ENCODE results near the gene P3R3URF.
A peak's percentile ranks its signal among the peaks of the same experiment; 100 is the strongest.

P3R3URF gene

DNA sequence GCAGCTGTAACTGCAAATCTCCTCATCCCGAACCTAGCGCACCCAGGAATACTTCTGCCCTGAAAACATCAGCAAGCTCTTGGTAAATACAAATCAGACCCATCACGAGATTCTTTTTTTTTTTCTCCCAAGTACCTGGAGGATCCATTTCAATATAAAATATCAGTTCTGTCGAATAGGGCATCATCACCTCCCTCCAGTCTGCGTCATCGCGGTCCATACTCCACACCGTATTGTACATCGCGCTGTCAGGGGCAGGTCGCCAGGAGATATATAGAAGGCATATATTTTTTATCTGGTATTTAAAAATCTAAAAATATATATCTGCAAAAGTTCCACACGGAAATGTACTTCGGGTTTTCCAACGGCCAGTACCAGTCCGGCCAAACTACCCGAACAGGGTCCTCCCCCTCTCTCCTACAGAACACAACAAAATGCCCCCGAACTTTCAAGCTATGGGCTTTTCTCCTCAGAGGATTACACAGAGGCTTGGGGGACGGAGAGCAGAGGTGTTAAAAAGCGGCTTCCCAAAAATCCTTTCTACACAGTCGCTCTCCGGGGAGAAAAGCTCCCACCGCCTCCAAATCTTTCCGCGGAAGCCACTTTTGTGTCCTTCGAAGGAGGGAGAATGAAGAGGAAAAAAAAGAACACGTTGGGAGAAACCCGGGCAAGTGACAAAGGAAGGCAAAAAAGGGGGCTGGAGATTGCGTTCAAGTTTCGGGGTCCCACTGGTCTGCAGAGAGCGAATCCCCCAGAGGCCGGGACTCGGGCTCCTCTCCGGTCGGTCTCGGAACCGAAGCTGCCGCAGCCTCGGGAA is 44.4 kb downstream of the P3R3URF start:
- peak; percentile 54 for DNase-seq

DNA sequence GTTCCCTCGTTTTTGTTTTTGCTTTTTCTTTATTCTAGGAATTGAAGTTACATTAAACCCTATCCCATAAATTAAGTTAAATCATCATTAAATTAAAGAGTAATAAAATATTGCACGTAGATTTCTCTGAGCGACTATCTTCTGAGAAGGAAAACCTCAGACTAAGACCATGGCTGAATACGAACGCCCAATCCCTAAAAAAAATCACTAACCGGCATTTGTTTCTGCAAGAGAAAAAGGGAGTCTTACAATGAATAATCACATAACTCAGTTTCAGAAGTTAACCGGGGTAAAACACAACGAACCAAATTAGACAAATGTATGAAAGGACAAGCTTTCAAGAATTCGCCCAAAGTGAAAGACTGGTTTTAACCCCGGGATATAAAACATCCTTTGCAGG is 45.2 kb downstream of the P3R3URF start:
- no peak for DNase-seq

DNA sequence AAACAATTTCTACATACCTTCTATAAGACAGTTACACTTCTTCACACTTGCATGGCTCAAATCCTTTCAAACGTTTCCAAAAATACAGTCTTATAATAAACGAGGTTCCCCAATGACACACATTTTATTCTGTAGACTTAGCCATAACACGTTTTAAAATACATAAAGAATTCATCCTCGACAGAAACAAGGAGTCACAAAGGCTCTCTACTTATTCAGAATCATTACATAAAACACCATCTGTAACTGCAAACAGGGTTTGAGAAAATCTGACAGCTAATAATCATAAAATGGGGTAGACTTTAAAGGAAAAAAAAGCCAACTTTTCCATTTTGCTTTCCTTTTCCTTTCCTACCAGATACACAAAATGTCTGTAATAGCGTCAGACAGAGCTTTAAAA is 45.7 kb downstream of the P3R3URF start:
- no peak for DNase-seq

DNA sequence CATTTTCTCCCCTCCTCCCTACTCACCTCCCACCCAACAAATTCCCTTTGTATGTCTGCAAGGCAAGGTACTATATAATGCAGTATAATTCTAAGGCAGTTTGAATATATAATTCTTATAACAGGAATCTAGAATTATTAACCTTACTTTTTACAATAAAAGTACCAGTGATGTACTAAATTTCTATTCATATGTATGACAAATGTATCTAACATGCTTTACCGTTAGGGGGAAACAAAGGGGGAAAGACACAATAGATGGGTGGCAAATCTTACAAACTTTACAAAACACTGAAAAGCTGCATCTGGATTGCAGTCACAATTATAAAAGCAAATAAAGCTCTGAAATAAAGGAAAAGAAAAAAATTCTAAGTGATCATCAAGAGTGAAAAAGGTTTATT is 46.2 kb downstream of the P3R3URF start:
- DNase-seq = no peak

DNA sequence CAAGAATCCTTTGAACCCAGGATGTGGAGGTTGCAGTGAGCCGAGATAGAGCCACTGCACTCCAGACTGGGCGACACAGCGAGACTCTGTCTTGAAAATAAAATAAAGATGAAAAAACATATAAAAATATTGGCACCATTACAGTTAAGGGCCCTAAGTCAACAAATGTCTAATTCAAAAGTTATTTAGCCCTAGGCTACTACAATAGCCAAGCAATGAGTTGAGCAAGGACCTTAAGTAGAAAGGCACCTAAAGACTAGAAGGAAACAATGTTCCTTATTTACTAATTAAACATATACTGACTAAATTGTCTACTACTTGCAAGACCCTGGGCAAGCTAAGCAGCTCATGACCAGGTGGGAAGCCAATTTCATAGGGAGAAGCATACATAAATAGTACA is 47.9 kb downstream of the P3R3URF start:
- DNase-seq = no peak
